ENCODE results near the gene NOMO2. TPM values are rescaled to one million over a fixed set of nuclear protein-coding genes. Genes with fewer than 3 reads are reported as not detected.
"Not testable (repeated sequence)": the region's sequence is repeated elsewhere in the genome, so short reads cannot be mapped to it uniquely, and the experiment has no call there.

NOMO2 gene
- polyA plus RNA-seq, 1 donor (not counting 4 experiments of a cell fraction or from before 2014, with no cell fraction given): 66.0 TPM

DNA sequence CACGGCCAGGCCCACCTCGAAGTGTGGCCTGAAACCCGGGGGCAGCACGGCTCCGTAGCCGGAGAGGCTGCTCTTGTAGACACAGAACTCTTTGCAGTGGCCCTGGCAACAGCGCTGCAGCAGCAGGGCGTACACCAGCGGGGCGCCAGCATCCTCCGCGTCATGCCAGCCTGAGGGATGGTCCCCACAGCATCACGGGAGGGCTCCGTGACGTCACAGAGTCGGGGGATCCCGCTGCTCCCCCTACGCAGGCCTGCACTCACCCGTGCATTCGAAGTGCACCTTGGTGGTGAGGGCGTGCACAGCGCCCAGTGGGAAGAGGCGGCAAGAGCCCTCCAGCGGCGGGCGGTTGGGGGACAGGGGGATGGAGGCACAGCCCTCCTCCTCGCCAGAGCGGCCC lies 179.2 kb downstream of the NOMO2 start:
- H3K27me3 ChIP-seq (ENCODE audit: control insufficient read depth, extremely low read depth, insufficient read depth, low read length); H3K9me3 ChIP-seq (ENCODE audit: control insufficient read depth, low read depth, low read length); H3K27ac ChIP-seq (ENCODE audit: control insufficient read depth, insufficient read depth, low read length); H4K20me1 ChIP-seq (ENCODE audit: control insufficient read depth, extremely low read depth, insufficient read depth, low read length); H3K4me1 ChIP-seq (ENCODE audit: control insufficient read depth, extremely low read depth, insufficient read depth, low read length); FAIRE-seq; H3K9ac ChIP-seq (ENCODE audit: control insufficient read depth, extremely low read depth, insufficient read depth, low read length); DNase-seq (ENCODE audit: low read depth, low spot score); H3K36me3 ChIP-seq (ENCODE audit: control insufficient read depth in 2 of 2, extremely low read depth in 1 of 2, insufficient read depth in 2 of 2, low read length in 2 of 2); H3K9me1 ChIP-seq (ENCODE audit: control insufficient read depth, extremely low read depth, insufficient read depth, low read length); H3K79me2 ChIP-seq (ENCODE audit: control insufficient read depth, insufficient read depth, low read length); dilution Hi-C loops (cut with MboI; ENCODE audit: extremely low pct_ligation_motif_present, low sequenced_read_pairs); H3K4me2 ChIP-seq (ENCODE audit: control insufficient read depth, extremely low read depth, insufficient read depth, low read depth, low read length); H3K4me3 ChIP-seq (ENCODE audit: control insufficient read depth in 2 of 3, extremely low read depth in 1 of 3, insufficient read depth in 2 of 3, low read depth in 1 of 3, low read length in 3 of 3); H2AFZ ChIP-seq (ENCODE audit: control insufficient read depth, low read length): not testable (repeated sequence)

Small RNA genes lying within 50 kb of the gene (small RNA-seq; reads per million reads assigned to genes)
- gene MIR3179-3 (ENCODE audit: insufficient read length in 3 of 3, low read depth in 3 of 3, low replicate concordance in 1 of 3): 0 reads per million in 3 experiments
- 0 reads per million in 3 experiments for gene MIR3179-4 (ENCODE audit: insufficient read length in 3 of 3, low read depth in 3 of 3, low replicate concordance in 1 of 3)
- gene MIR3180-3 (ENCODE audit: insufficient read length in 3 of 3, low read depth in 3 of 3, low replicate concordance in 1 of 3): 0 reads per million in 3 experiments
- gene MIR3670-3 (ENCODE audit: insufficient read length in 3 of 3, low read depth in 3 of 3, low replicate concordance in 1 of 3): 0 reads per million in 3 experiments
- gene MIR3670-4 (ENCODE audit: insufficient read length in 3 of 3, low read depth in 3 of 3, low replicate concordance in 1 of 3): 0 reads per million in 3 experiments
- gene MIR6770-3 (ENCODE audit: insufficient read length in 3 of 3, low read depth in 3 of 3, low replicate concordance in 1 of 3): 0 reads per million in 3 experiments
- gene RF00019 (ENCODE audit: insufficient read length in 3 of 3, low read depth in 3 of 3, low replicate concordance in 1 of 3): 0 reads per million in 3 experiments

Other genes with a start within 250 kb of the NOMO2 start
- 0.68 to 5.9 TPM (median 0.88 TPM) in 3 replicates for gene NPIPA8, start 225.4 kb downstream of the NOMO2 start, polyA plus RNA-seq
- gene RPS15A, start 228.2 kb upstream of the NOMO2 start, polyA plus RNA-seq: 3,562 to 4,116 TPM (median 3,815 TPM) in 3 replicates
- 105 to 178 TPM (median 124 TPM) in 3 replicates for gene ARL6IP1, start 239.5 kb upstream of the NOMO2 start, polyA plus RNA-seq